HFFc6 (cell line): ENCODE measurements around the gene OR5AK2. TPM values are rescaled to one million over a fixed set of nuclear protein-coding genes. Genes with fewer than 3 reads are reported as not detected.

Source experiments
- DNase-seq: peaks from one replicate; pipeline ENCODE4 v3.0.0-alpha.2; 2018
- H3K27ac Mint-ChIP-seq: 2 replicates; pipeline ENCODE4 v1.8.0; 2020; ENCODE audit warnings: mild to moderate bottlenecking, mixed read lengths
- H3K27me3 Mint-ChIP-seq: 2 replicates; pipeline ENCODE4 v1.8.0; 2021; ENCODE audit warnings: mild to moderate bottlenecking, moderate library complexity, mixed read lengths; ENCODE audit not compliant: insufficient read depth
- H3K36me3 Mint-ChIP-seq: 2 replicates; pipeline ENCODE4 v1.8.0; 2021; ENCODE audit warnings: low read depth, mixed read lengths
- H3K4me1 Mint-ChIP-seq: 2 replicates; pipeline ENCODE4 v1.8.0; 2020; ENCODE audit warnings: low read depth, mixed read lengths
- H3K4me3 Mint-ChIP-seq: 2 replicates; pipeline ENCODE4 v1.8.0; 2020; ENCODE audit warnings: mild to moderate bottlenecking, moderate library complexity, mixed read lengths
- H3K9me3 Mint-ChIP-seq: 2 replicates; pipeline ENCODE4 v1.8.0; 2020; ENCODE audit warnings: mild to moderate bottlenecking, mixed read lengths
- total RNA-seq, 6 experiments: library from RNA; stranded (reverse); fragmentation: NEBNext Ultra II Directional; extraction: Animal tissue kit (Norgen Biotek cat#: 25700); gene quantifications; 2 replicates in 1 of 6; 3 replicates in 5 of 6; pipeline ENCODE4 v1.2.3, GENCODE V29; 2021
- TF ChIP-seq, protein P1 (sequence below): fragments of 200-600 bp; sonication (generic); IDR thresholded peaks from 2 replicates; pipeline ENCODE4 v1.5.0; 2021; ENCODE audit warnings: antibody characterized with exemption, mild to moderate bottlenecking

Gene OR5AK2
- total RNA-seq, 6 experiments from 2014 or later: not detected

DNA sequence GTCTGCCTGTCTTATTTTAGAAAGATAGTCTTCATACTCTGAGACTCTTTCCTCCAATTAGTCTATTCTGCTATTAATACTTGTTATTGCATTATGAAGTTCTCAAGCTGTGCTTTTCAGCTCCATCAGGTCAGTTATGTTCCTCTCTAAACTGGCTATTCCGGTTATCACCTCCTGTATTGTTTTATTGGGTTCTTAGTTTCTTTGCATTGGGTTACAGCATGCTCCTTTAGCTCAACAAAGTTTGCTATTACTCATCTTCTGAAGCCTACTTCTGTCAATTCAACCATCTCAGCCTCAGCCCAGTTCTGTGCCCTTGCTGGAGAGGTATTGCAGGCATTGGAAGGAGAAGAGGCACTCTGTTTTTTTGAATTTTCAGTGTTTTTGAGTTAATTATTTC is 21.0 kb upstream of the OR5AK2 start:
- peaks cover 17% of the 10 kb centered on the region for H3K9me3 Mint-ChIP-seq
- H3K4me1 Mint-ChIP-seq: no peaks in the 10 kb centered on the region
- H3K36me3 Mint-ChIP-seq: no peaks in the 10 kb centered on the region
- DNase-seq: no peak
- H3K4me3 Mint-ChIP-seq: no peak overlapping the region
- no peaks in the 10 kb centered on the region for H3K27me3 Mint-ChIP-seq
- TF ChIP-seq, protein P1, sequence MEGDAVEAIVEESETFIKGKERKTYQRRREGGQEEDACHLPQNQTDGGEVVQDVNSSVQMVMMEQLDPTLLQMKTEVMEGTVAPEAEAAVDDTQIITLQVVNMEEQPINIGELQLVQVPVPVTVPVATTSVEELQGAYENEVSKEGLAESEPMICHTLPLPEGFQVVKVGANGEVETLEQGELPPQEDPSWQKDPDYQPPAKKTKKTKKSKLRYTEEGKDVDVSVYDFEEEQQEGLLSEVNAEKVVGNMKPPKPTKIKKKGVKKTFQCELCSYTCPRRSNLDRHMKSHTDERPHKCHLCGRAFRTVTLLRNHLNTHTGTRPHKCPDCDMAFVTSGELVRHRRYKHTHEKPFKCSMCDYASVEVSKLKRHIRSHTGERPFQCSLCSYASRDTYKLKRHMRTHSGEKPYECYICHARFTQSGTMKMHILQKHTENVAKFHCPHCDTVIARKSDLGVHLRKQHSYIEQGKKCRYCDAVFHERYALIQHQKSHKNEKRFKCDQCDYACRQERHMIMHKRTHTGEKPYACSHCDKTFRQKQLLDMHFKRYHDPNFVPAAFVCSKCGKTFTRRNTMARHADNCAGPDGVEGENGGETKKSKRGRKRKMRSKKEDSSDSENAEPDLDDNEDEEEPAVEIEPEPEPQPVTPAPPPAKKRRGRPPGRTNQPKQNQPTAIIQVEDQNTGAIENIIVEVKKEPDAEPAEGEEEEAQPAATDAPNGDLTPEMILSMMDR: no peak
- H3K27ac Mint-ChIP-seq: no peak overlapping the region

GRCh38 chr11:56968524-56968923 is 20.2 kb upstream of the OR5AK2 start:
- Mint-ChIP-seq H3K36me3 (no peaks in the 10 kb centered on the region), H3K4me3 (no peak overlapping the region), H3K27me3 (no peaks in the 10 kb centered on the region), H3K27ac (no peak overlapping the region), H3K9me3 (peaks cover 17% of the 10 kb centered on the region), H3K4me1 (no peaks in the 10 kb centered on the region)
- TF ChIP-seq, protein P1: no peak
- DNase-seq: no peak

DNA sequence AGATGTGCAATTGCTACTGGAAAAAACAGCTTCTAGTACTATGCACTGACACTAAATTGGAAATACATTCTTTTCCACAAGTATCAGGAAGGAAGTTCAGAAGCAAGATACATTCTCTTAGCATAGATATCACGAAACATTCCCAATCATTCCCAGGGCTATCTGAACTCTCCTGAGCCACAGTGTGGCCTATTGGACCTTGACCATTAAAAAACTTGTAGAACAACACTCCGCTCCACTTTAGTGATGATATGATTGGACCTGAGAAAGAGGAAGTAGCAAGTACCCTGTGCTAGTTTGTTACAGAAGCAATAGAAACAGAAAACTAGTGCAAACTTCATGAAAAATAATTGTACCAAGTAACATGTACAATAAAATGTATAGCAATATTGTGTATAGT is 11.4 kb upstream of the OR5AK2 start:
- Mint-ChIP-seq H3K9me3 (peaks cover 2% of the 10 kb centered on the region), H3K36me3 (no peaks in the 10 kb centered on the region), H3K27me3 (no peaks in the 10 kb centered on the region)

DNA sequence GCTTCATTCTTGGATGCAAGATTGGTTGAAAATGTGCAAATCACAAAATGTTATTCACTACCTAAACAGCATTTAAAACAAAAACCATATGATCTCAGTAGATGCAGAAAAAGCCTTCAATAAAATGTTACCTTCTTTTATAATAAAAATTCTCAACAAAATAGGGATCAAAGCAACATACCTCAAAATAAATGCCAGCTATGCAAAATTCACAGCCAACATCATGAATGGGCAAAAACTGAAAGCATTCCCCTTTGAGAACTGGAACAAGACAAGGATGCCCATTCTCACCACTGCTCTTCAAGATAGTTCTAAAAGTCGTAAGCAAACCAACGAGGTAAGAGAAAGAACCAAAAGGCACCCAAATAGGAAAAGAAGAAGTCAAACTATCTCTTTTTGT is 2.0 kb downstream of the OR5AK2 start:
- no peaks in the 10 kb centered on the region for H3K27me3 Mint-ChIP-seq
- no peak overlapping the region for H3K4me3 Mint-ChIP-seq
- TF ChIP-seq, protein P1: no peak
- H3K9me3 Mint-ChIP-seq: peaks cover 9% of the 10 kb centered on the region; the same call in 1 of the 2 replicates
- no peak for DNase-seq
- H3K4me1 Mint-ChIP-seq: no peaks in the 10 kb centered on the region
- no peaks in the 10 kb centered on the region for H3K36me3 Mint-ChIP-seq
- no peak overlapping the region for H3K27ac Mint-ChIP-seq

More for the DNA sequence above, 11.4 kb upstream of the OR5AK2 start:
- TF ChIP-seq, protein P1: no peak
- Mint-ChIP-seq H3K4me3 (no peak overlapping the region), H3K27ac (no peak overlapping the region), H3K4me1 (no peaks in the 10 kb centered on the region)
- DNase-seq: no peak

GRCh38 chr11:56994532-56994931 is 5.8 kb downstream of the OR5AK2 start:
- no peak overlapping the region for H3K4me3 Mint-ChIP-seq
- no peaks in the 10 kb centered on the region for H3K4me1 Mint-ChIP-seq
- DNase-seq: no peak
- no peak overlapping the region for H3K27ac Mint-ChIP-seq
- TF ChIP-seq, protein P1: no peak
- H3K36me3 Mint-ChIP-seq: no peaks in the 10 kb centered on the region
- H3K27me3 Mint-ChIP-seq: peaks cover 1% of the 10 kb centered on the region; the same call in 1 of the 2 replicates
- peaks cover 11% of the 10 kb centered on the region for H3K9me3 Mint-ChIP-seq
